Small intestine (tissue), 7 donors: ENCODE measurements around the gene ZDHHC7. TPM values are rescaled to one million over a fixed set of nuclear protein-coding genes. Genes with fewer than 3 reads are reported as not detected.

Experiments
- DNase-seq, 2 donors: peaks; one replicate each; pipeline versions ENCODE4 v3.0.0 to v3.0.0-alpha.2; 2013
- FAIRE-seq: peaks from 2 replicates; lab custom pipeline; 2012; peaks lifted over from hg19 to GRCh38; lab: Jason Lieb, UNC
- H3K27ac ChIP-seq, 3 donors: one replicate each; pipeline ENCODE4 v1.5.1; 2013; ENCODE audit warnings: low read length in 2 of 3, mild to moderate bottlenecking in 2 of 3, control low read depth in 1 of 3, inconsistent platforms in 1 of 3, low read depth in 1 of 3, moderate library complexity in 1 of 3
- H3K27me3 ChIP-seq, 3 donors: one replicate each; pipeline ENCODE4 v1.6.1; 2013; ENCODE audit warnings: low read length in 3 of 3, inconsistent platforms in 1 of 3; ENCODE audit not compliant: control insufficient read depth in 3 of 3, insufficient read depth in 3 of 3
- H3K36me3 ChIP-seq, 3 donors: one replicate each; pipeline ENCODE4 v1.6.1; 2013; ENCODE audit warnings: low read length in 3 of 3, inconsistent platforms in 1 of 3, low read depth in 1 of 3, mild to moderate bottlenecking in 1 of 3, moderate library complexity in 1 of 3; ENCODE audit not compliant: control insufficient read depth in 3 of 3, insufficient read depth in 2 of 3
- H3K4me1 ChIP-seq, 3 donors: one replicate each; pipeline ENCODE4 v1.6.1; 2013; ENCODE audit warnings: low read length in 2 of 3, inconsistent platforms in 1 of 3, low read depth in 1 of 3, mild to moderate bottlenecking in 1 of 3, moderate library complexity in 1 of 3; ENCODE audit not compliant: control insufficient read depth in 3 of 3, insufficient read depth in 2 of 3
- H3K4me3 ChIP-seq, 3 donors: one replicate each; pipeline ENCODE4 v1.5.1; 2013; ENCODE audit warnings: low read length in 3 of 3, control low read depth in 1 of 3, inconsistent platforms in 1 of 3, low read depth in 1 of 3, mild to moderate bottlenecking in 1 of 3, moderate library complexity in 1 of 3
- H3K9me3 ChIP-seq, 2 donors: one replicate each; pipeline ENCODE4 v1.6.1; 2013; ENCODE audit warnings: low read depth in 1 of 2, low read length in 1 of 2; ENCODE audit not compliant: control insufficient read depth in 2 of 2, insufficient read depth in 1 of 2
- whole genome bisulfite sequencing, 3 donors: extraction: QIAGEN DNeasy Blood & Tissue Kit; methylation state at CpG; one replicate each; pipeline ENCODE4 v1.1.7; 2013; 5-methylcytosine and 5-hydroxymethylcytosine counted together
- polyA plus RNA-seq, 4 donors: library from polyadenylated mRNA; stranded (reverse) in 3 of 4; unstranded in 1 of 4; fragments of 200-250 nt in 3 of 4; fragments of 120-200 nt in 1 of 4; gene quantifications; one replicate each; pipeline versions ENCODE4 v1.2.1 to v1.2.3, GENCODE V29; 2013
- donor health status: healthy with polysubstance abuse.
- donor health status: control.
- donor health status: control.
- donor health status: Bipolar disorder and iron deficiency.
- donor health status: healthy.

Gene ZDHHC7
- polyA plus RNA-seq, 4 donors: 16.5 to 57.5 (median 27.2) TPM

GRCh38 chr16:85046931-85047866 lies 35.9 kb upstream of the ZDHHC7 start:
- peaks cover 2 to 37% (median 4%) of the 10 kb centered on the region in 3 donors for H3K4me1 ChIP-seq
- DNase-seq: peak; percentile 78 to 89
- H3K27me3 ChIP-seq: no peaks in the 10 kb centered on the region
- no peaks in the 10 kb centered on the region for H3K9me3 ChIP-seq
- H3K27ac ChIP-seq: peak overlapping the region; percentile 35 to 81 (median 67)
- H3K36me3 ChIP-seq: no peaks in the 10 kb centered on the region
- no peak for FAIRE-seq
- 43 to 63% (median 48%) methylated on average over 20 of the region's 20 CpGs for WGBS, 3 donors
- H3K4me3 ChIP-seq: peak overlapping the region in 1 of 3 donors; percentile 11

DNA sequence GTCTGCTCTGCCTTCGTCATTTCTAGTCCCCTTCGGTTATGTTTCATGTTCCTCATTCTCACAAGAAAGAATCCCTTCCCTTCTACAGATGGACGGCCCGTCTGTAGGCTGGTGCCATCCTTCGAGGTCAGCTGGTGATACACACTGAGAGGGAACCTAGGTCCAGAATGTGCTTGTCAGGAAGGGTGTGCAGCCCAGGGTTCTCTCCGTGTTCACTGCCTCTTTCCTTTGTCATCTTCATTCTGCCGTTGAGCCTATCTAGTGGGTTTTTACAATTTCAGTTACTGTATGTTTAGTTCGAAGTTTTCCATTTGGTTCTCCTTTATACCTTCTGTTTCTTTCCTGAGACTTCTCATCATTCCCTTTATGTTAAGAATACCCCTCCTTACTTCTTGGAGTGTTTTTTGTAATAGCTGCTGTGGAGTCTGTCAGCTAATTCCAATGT lies 35.2 kb upstream of the ZDHHC7 start:
- peaks cover 2 to 35% (median 3%) of the 10 kb centered on the region in 3 donors for H3K4me1 ChIP-seq
- FAIRE-seq: no peak
- no peaks in the 10 kb centered on the region for H3K36me3 ChIP-seq
- H3K4me3 ChIP-seq: no peak overlapping the region
- WGBS, 3 donors: 86 to 95% (median 91%) methylated on average over 8 of the region's 8 CpGs
- H3K9me3 ChIP-seq: no peaks in the 10 kb centered on the region
- DNase-seq: no peak
- H3K27me3 ChIP-seq: no peaks in the 10 kb centered on the region
- H3K27ac ChIP-seq: peak overlapping the region in 1 of 3 donors; percentile 63

GRCh38 chr16:85045641-85046471 lies 34.5 kb upstream of the ZDHHC7 start:
- 82 to 84% (median 83%) methylated on average over 22 to 23 of the region's 23 CpGs for WGBS, 3 donors
- H3K27ac ChIP-seq: no peak overlapping the region
- FAIRE-seq (no peak), DNase-seq (no peak)
- no peaks in the 10 kb centered on the region for H3K36me3 ChIP-seq
- H3K4me1 ChIP-seq: peaks cover 0 to 29% (median 2%) of the 10 kb centered on the region in 3 donors
- no peak overlapping the region for H3K4me3 ChIP-seq
- H3K27me3 ChIP-seq: no peaks in the 10 kb centered on the region
- H3K9me3 ChIP-seq: no peaks in the 10 kb centered on the region

- Histone ChIP-seq H3K27me3 (no peaks in the 10 kb centered on the region), H3K9me3 (no peaks in the 10 kb centered on the region), H3K27ac (no peak overlapping the region), H3K36me3 (no peaks in the 10 kb centered on the region), H3K4me3 (no peak overlapping the region), H3K4me1 (peaks cover 0 to 23% (median 2%) of the 10 kb centered on the region in 3 donors)
- WGBS, 3 donors: 93 to 96% (median 95%) methylated on average over 5 of the region's 5 CpGs
- no peak for FAIRE-seq
- DNase-seq: no peak
Measured at GRCh38 chr16:85045077-85045476, 33.7 kb upstream of the ZDHHC7 start.

- Histone ChIP-seq H3K4me3 (no peak overlapping the region), H3K27me3 (no peaks in the 10 kb centered on the region), H3K9me3 (no peaks in the 10 kb centered on the region), H3K36me3 (peaks cover 0 to 4% (median 0%) of the 10 kb centered on the region in 3 donors), H3K4me1 (peaks cover 0 to 8% (median 2%) of the 10 kb centered on the region in 3 donors), H3K27ac (no peak overlapping the region)
- no peak for FAIRE-seq
- no peak for DNase-seq
- 86 to 95% (median 86%) methylated on average over 6 of the region's 6 CpGs for WGBS, 3 donors
Measured at GRCh38 chr16:85042606-85043005, 31.3 kb upstream of the ZDHHC7 start.

- FAIRE-seq (no peak), DNase-seq (no peak)
- no peak overlapping the region for H3K4me3 ChIP-seq
- H3K27me3 ChIP-seq: no peaks in the 10 kb centered on the region
- H3K27ac ChIP-seq: no peak overlapping the region
- H3K4me1 ChIP-seq: peaks cover 0 to 4% (median 0%) of the 10 kb centered on the region in 3 donors
- WGBS, 3 donors: 80 to 85% (median 80%) methylated on average over 6 of the region's 6 CpGs
- no peaks in the 10 kb centered on the region for H3K9me3 ChIP-seq
- peaks cover 0 to 4% (median 0%) of the 10 kb centered on the region in 3 donors for H3K36me3 ChIP-seq
Measured at GRCh38 chr16:85042167-85042526, 30.8 kb upstream of the ZDHHC7 start.

DNA sequence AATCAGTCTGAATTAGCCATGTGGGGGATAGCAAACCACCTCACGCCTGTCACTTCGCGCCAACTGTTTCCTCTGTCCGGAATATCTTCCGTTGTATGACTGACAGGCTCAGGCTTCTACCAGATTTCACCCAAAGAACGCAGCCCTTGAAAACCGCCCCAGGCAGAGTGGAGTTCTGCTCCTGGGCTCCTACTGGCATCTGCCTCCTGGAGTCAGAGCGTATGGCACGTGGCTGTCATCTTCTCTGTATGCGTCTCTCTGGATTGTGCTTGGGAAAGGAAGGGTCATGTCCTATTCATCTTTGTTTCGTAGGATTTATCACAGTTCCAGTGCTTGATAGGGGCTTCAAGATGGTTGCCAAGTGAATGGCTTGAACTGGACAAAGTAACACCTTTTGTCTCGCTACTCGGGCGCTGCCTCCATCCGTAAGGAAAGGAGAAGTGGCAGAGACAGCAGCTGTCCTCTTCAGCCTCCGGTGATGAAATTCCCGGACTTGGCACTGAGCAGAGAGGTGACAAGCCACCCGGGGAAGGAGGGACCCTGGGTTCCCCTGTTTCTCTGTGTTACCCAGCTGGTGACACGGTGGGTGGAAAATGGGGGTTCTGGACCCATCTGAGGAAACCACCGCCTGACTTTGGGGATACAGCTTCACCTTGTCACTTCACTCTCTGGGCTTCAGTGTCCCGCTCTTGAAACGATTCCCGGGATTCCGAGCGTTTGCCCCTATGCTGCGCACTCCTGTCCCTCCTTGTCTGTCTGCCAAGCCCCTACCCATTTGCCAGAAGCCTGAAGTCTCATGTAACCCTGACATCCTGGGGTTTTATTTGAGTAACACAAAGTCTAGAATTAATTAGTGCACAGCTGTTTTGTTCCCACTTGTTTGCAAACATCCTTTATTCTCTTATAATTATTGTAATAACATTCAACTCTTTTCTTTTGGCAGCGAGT lies 30.2 kb upstream of the ZDHHC7 start:
- no peak overlapping the region for H3K4me3 ChIP-seq
- DNase-seq (no peak), FAIRE-seq (no peak)
- H3K4me1 ChIP-seq: no peaks in the 10 kb centered on the region
- no peaks in the 10 kb centered on the region for H3K27me3 ChIP-seq
- 83 to 89% (median 88%) methylated on average over 26 to 27 of the region's 27 CpGs for WGBS, 3 donors
- H3K27ac ChIP-seq: no peak overlapping the region
- H3K36me3 ChIP-seq: peaks cover 0 to 4% (median 0%) of the 10 kb centered on the region in 3 donors
- no peaks in the 10 kb centered on the region for H3K9me3 ChIP-seq
